Smooth muscle cell (in vitro differentiated cells): ENCODE data around the gene CHN2. TPM values are rescaled to one million over a fixed set of nuclear protein-coding genes. Genes with fewer than 3 reads are reported as not detected.

Experiments
- DNase-seq: peaks from one replicate; lab custom pipeline; 2025; ENCODE audit not compliant: unreplicated experiment; lab: John Stamatoyannopoulos, UW
- H2AFZ ChIP-seq: fragments of 200-600 bp; sonication (generic); 2 replicates; pipeline ENCODE4 v1.6.0; 2016; ENCODE audit warnings: antibody characterized with exemption, low read depth, mild to moderate bottlenecking
- H3F3A ChIP-seq: fragments of 200-600 bp; sonication (generic); 2 replicates; pipeline ENCODE4 v1.6.0; 2017; ENCODE audit warnings: antibody characterized with exemption, low read depth
- H3K27ac ChIP-seq: fragments of 200-600 bp; sonication (generic); 2 replicates; pipeline ENCODE4 v1.5.1; 2016; ENCODE audit warnings: low read depth, mild to moderate bottlenecking
- H3K27me3 ChIP-seq: fragments of 200-600 bp; sonication (generic); 2 replicates; pipeline ENCODE4 v1.6.1; 2016; ENCODE audit warnings: low read depth, mild to moderate bottlenecking
- H3K36me3 ChIP-seq: fragments of 200-600 bp; sonication (generic); 2 replicates; pipeline ENCODE4 v1.5.1; 2016; ENCODE audit warnings: low read depth
- H3K4me1 ChIP-seq: fragments of 200-600 bp; sonication (generic); 2 replicates; pipeline ENCODE4 v1.5.1; 2016; ENCODE audit warnings: low read depth
- H3K4me2 ChIP-seq: fragments of 200-600 bp; sonication (generic); 2 replicates; pipeline ENCODE4 v1.6.0; 2016; ENCODE audit warnings: mild to moderate bottlenecking
- H3K4me3 ChIP-seq: fragments of 200-600 bp; sonication (generic); 2 replicates; pipeline ENCODE4 v1.5.1; 2016; ENCODE audit warnings: mild to moderate bottlenecking
- H3K79me2 ChIP-seq: fragments of 200-600 bp; sonication (generic); 2 replicates; pipeline ENCODE4 v1.6.0; 2016; ENCODE audit warnings: low read depth, mild to moderate bottlenecking
- H3K9ac ChIP-seq: fragments of 200-600 bp; sonication (generic); 2 replicates; pipeline ENCODE4 v1.6.0; 2016; ENCODE audit warnings: low read depth
- H3K9me3 ChIP-seq: fragments of 200-600 bp; sonication (generic); replicated peaks from 2 replicates; pipeline ENCODE4 v1.5.1; 2016; ENCODE audit warnings: low read depth
- H4K20me1 ChIP-seq: fragments of 200-600 bp; sonication (generic); 2 replicates; pipeline ENCODE4 v1.6.0; 2016; ENCODE audit warnings: low read depth
- WGBS: methylation state at CpG from one replicate; pipeline ENCODE4 v1.1.7; 2016; ENCODE audit warnings: low lambda C conversion rate; 5-methylcytosine and 5-hydroxymethylcytosine counted together
- polyA plus RNA-seq: library from polyadenylated mRNA; unstranded; fragments of >200 nt; fragmentation: Nextera tagmentation; extraction: Ambion mirVana; gene quantifications from 2 replicates; pipeline ENCODE4 v1.2.1, GENCODE V29; 2016
- total RNA-seq: library from RNA; depleted of rRNA; stranded (reverse); fragments of >200 nt; gene quantifications from 2 replicates; pipeline ENCODE4 v1.2.3, GENCODE V29; 2014
- TF ChIP-seq, protein P1 (sequence below): fragments of 200-600 bp; sonication (generic); IDR thresholded peaks from 2 replicates; pipeline ENCODE4 v1.5.1; 2017; ENCODE audit warnings: borderline replicate concordance, mild to moderate bottlenecking, antibody characterized with exemption; ENCODE audit not compliant: insufficient read depth, poor library complexity, severe bottlenecking

CHN2 gene
- total and polyA plus RNA-seq, 2 experiments from 2014 or later: 7.4 to 20.7 TPM

DNA sequence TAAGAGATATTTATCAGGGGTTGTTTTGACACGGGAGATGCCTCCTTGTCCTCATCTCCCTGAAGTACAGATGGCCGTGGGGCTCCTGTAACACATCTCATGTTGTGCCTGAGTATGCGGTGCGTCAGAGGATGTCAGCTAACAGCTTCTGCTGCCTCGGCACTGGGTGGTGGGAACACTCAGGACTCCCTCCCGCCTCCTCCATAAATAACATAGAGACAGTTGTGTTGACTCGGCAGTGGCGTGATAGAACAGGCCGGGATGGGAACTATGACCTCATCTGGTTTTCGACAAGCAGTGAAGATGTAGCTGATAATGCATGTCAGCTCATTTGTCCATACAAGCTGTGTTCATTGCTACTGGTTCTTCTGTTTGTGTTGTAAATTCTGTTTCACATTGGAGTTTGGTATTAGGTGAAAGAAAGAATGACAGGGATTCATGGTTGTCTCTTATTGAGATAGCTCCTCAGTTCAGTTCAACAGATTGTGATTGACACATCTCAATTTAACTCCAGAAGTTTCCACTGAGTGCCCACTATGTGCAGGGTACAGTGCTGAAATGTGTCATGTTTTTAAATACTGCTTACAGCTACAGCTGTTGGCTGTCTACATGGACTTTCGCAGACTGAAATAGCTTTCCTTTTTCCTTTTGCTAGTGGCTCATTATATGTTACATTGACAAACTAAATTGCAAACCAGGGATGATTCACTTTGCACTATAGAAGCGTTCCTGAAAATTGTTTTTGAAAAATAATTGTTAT lies 87.4 kb downstream of the CHN2 start:
- Histone ChIP-seq H3K9me3 (no peaks in the 10 kb centered on the region), H3K27me3 (no peaks in the 10 kb centered on the region), H3K36me3 (no peaks in the 10 kb centered on the region), H3K4me3 (no peak overlapping the region), H2AFZ (no peak overlapping the region), H3K27ac (peak overlapping the region; percentile 86), H3K9ac (peak overlapping the region; percentile 65), H3F3A (no peaks in the 10 kb centered on the region), H3K4me1 (no peaks in the 10 kb centered on the region), H4K20me1 (no peaks in the 10 kb centered on the region), H3K4me2 (peak overlapping the region; percentile 57), H3K79me2 (no peaks in the 10 kb centered on the region)
- TF ChIP-seq, protein P1, sequence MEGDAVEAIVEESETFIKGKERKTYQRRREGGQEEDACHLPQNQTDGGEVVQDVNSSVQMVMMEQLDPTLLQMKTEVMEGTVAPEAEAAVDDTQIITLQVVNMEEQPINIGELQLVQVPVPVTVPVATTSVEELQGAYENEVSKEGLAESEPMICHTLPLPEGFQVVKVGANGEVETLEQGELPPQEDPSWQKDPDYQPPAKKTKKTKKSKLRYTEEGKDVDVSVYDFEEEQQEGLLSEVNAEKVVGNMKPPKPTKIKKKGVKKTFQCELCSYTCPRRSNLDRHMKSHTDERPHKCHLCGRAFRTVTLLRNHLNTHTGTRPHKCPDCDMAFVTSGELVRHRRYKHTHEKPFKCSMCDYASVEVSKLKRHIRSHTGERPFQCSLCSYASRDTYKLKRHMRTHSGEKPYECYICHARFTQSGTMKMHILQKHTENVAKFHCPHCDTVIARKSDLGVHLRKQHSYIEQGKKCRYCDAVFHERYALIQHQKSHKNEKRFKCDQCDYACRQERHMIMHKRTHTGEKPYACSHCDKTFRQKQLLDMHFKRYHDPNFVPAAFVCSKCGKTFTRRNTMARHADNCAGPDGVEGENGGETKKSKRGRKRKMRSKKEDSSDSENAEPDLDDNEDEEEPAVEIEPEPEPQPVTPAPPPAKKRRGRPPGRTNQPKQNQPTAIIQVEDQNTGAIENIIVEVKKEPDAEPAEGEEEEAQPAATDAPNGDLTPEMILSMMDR: no peak
- peak; percentile 9 for DNase-seq
- WGBS: 16% methylated on average over 12 of the region's 12 CpGs

DNA sequence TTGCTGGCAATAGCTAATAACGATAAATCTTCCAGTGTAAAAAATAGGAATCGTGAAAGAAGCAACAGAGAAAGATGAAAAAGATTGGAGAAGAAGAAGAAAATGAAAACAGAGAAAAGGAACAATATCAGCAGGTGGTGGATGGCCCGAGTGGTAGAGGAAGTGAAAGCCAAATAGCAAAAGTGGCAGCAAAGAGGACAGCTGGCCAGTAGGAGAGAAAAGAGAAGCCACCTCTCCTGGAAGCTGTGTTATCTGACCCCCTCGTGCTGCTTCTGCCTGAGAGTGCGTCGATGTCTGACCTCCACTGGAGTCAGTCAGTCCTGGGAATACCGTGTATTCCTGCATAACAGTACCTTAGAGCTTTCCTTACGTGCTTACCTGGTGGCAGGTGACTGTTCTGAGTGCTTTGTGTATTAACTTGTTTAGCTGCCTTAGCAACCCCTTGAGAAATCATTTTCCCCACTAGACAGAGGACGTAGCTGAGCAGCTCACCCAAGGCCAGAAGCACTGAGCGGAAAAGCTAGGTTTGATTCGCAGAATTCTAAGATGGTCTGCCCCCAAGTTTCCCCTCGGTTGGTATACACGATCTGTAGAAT lies 88.3 kb downstream of the CHN2 start:
- H3K79me2 ChIP-seq: no peaks in the 10 kb centered on the region
- TF ChIP-seq, protein P1: no peak
- no peak for DNase-seq
- no peak overlapping the region for H3K4me3 ChIP-seq
- no peaks in the 10 kb centered on the region for H3K36me3 ChIP-seq
- no peak overlapping the region for H2AFZ ChIP-seq
- H3K4me1 ChIP-seq: peaks cover 3% of the 10 kb centered on the region
- no peaks in the 10 kb centered on the region for H3K27me3 ChIP-seq
- peak overlapping the region; percentile 86 for H3K27ac ChIP-seq
- H4K20me1 ChIP-seq: no peaks in the 10 kb centered on the region
- 78% methylated on average over 13 of the region's 13 CpGs for WGBS
- H3K4me2 ChIP-seq: peak overlapping the region; percentile 19
- H3K9me3 ChIP-seq: no peaks in the 10 kb centered on the region
- H3F3A ChIP-seq: no peaks in the 10 kb centered on the region
- peak overlapping the region; percentile 65 for H3K9ac ChIP-seq

DNA sequence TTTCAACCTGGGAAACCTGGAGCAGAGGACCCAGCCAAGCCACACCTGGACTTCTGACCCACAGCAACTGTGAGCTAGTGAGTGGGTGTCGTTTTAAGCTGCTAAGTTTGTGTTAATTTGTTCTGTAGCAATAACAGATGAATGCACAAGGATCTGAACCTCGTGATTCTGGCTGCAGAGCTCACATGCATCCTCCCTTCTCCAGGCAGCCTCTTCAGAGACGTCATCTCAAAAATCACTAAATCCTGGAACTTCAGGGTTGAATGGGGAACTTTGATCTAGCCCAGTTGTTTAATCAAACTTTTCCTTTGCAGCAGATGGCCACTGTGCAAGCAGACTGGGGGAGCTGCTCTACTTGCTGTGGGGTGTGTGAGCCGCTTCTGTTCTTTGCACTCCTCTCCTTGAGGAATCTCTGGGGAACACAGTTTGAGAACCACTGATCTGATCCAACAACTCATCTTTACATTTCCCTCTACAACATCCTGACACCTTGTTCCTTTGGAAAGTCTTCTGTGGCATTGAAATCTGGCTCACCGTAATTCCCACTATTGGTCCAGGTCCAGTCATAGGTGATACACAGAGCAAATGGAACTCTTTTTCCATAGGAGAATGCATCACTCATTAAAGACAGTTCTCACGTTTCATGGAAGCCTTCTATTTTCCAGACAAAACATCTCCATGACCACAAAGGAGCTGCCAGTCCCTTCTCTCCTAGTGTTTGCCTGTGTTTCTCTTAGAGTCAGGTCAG lies 90.3 kb downstream of the CHN2 start:
- 55% methylated on average over 6 of the region's 6 CpGs for WGBS
- peak overlapping the region; percentile 22 for H3K4me2 ChIP-seq
- H3K4me3 ChIP-seq: no peak overlapping the region

More for the DNA sequence above, 90.3 kb downstream of the CHN2 start:
- Histone ChIP-seq H3K9ac (peak overlapping the region; percentile 34), H3K27me3 (no peaks in the 10 kb centered on the region), H2AFZ (no peak overlapping the region), H4K20me1 (no peaks in the 10 kb centered on the region), H3F3A (no peaks in the 10 kb centered on the region), H3K4me1 (peaks cover 19% of the 10 kb centered on the region), H3K79me2 (no peaks in the 10 kb centered on the region), H3K9me3 (no peaks in the 10 kb centered on the region), H3K36me3 (no peaks in the 10 kb centered on the region), H3K27ac (peak overlapping the region; percentile 81)
- TF ChIP-seq, protein P1: no peak
- DNase-seq: no peak
